HG02642 (cell line): ENCODE measurements around the gene SDK1.

Experiments used
- ATAC-seq: cut with Tn5 transposase; IDR thresholded peaks from one replicate; pipeline ENCODE4 v1.9.1; 2021; ENCODE audit warnings: mild to moderate bottlenecking; ENCODE audit not compliant: unreplicated experiment, poor library complexity

The SDK1 gene

DNA sequence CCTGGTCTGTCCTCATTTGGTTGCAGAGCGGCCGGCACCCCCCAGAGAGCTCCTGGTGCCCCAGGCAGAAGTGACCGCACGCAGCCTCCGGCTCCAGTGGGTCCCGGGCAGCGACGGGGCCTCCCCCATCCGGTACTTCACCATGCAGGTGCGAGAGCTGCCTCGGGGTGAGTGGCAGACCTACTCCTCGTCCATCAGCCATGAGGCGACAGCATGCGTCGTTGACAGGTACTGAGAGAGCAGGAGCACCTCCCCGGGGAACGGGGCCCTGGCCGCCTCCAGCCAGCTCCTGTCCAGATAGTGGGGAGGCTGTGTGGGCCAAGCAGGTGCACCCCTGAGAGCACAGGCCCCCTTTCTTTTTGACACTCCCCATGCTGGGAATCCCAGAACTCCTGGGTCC lies 848.2 kb downstream of the SDK1 start:
- no peak for ATAC-seq

DNA sequence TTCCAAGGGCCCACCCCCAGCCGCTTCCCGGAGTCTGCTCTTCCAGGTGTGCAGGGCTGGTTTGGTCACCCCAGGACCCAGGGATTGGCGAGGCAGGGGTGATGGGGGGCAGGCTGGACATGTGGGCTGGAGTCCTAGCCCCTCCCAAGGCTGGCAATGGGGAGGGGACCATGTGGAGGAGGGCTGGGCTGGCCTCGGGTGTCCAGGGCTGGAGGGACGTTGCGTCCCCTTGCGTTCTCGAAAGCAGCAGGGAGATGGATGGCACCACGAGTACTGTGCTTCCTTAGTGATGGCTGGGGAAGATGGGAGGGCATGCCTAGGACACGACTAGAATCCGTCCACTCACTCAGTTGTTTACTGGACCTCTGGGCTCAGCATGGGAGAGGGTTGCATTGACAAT lies 848.6 kb downstream of the SDK1 start:
- ATAC-seq, result no peak

DNA sequence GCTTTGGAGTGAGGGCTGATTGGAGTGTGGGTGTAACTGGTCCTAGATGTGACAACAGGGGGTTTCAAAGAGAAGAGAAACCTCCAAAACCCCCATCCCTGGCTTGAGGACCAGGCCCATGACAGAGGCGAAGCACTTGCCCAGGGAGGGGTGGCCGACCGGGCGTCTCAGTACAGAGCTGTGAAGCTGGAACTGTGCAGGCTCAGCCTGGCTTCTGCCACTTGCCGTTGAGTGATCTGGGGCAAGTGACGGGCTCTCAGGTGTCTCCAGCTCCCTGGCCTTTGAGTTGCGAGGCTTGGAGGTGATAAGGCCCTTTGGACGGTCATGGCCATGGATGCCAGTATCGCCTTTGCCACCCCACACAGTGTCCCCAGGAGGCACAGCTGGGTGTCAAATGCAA lies 849.7 kb downstream of the SDK1 start:
- ATAC-seq, result no peak

DNA sequence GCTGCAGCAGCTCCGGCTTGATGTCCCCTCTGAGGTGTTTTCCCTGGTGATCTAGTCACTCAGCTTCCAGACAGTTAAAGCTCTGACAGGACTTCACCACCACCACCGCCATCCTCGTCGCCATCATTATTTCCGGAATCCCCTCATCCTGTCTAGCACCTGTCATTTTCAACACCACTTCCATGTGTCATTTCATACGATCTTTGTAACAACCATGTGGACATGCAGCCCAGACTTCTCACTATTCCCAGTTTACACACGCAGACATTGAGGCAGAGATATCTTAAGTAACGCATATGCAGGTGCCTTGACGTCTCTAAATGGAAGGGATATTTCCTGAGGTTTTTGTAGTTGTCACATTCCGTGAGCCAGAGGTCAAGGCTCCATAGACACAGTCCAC lies 850.5 kb downstream of the SDK1 start:
- ATAC-seq, result no peak

DNA sequence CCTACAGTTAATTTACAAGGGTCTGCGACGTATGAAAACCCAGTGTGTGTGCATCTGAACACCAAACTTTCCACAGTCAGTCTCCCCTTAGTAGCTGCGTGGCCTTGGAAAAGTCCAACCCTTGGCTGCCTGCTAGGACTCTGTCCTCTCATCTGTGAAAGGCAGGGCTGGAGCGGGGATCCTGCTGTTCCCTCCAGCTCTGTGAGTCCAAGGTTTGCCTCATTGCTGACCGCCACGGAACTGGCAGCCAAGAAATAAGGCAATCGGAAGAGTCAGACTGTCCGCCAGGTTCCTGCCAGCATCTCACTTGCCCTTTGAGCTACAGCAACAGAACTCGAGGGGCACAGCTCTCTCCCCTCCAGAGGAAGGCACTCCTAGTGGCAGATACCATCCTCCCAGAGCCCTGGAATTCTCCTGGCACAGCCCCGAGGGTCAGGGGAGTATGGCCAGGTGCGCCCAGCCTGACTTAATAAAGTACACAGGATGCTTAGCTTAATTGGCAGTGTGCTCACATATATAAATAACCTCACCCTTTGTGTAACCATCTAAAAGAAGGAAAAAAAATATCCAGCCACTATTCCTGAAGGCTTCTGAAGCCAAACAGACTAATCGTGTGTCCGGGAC lies 851.0 kb downstream of the SDK1 start:
- ATAC-seq, result no peak

DNA sequence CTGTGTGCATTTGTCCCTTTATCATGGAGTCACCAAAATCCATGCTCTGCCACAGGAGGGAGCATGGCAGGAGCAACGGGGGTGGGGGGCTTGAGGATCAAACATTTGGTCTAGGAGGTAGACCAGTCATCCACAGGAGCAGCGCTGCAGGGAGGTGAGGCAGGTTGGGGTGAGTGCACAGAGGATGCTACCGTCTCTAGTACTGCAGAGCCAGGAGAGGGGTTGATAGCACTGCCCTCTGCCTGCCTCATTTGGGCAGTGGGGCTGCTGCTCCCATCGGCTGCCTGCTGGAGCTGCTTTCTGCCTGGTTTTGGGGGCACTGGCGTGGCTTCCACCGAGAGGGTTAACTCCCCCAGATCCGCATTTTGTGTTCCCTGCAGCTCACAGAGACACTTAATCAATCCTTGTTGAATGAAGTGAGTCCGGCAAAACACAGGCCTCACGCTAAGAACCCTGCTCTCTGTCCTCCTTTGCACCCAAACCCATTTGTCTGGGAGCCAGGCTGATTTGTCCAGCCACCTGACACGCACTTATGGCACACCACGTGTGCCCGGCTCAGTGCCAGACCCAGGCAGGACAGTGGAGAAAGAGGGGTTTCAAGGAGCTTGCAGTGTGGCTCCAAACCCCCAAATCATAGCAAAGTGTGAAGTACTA lies 854.0 kb downstream of the SDK1 start:
- no peak for ATAC-seq

DNA sequence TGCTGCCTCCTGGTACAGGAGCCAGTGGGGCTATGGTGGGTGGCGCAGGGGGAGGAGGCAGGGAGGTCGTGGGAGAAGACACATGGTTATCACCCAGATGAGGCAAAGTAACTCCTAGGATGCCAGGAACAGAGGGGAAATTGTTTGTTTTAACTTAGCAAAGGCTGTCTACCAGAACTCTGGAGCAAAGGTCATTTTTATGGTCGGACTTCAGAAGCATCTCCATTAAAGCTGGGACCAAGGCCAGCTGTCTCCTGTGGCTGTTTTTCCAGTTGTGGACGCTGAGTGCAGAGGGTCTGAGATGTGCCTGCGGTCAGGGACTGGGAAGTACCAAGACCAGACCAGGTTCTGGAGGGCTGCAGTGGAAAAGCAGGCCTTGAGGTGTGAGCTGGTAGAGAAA lies 855.1 kb downstream of the SDK1 start:
- ATAC-seq, result no peak

DNA sequence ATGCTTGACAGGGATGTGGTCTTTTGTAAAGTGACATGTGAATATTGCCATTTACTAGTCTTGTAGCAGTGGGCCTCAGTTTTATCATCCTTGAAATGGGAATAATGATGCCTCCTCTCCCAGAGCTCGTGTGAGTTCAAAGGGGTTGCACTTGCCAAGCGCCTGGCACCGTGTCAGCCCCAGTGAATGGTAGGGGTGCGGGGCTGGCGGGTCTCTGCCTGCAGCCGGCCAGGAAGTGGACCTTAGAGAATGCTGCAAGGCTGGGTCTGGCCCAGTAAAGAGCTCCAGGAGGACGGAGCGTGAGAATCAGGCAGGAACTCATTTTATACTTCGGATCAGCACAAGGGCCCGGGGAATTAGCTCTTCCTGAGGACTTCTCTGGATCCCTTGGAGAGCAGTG lies 856.6 kb downstream of the SDK1 start:
- no peak for ATAC-seq

DNA sequence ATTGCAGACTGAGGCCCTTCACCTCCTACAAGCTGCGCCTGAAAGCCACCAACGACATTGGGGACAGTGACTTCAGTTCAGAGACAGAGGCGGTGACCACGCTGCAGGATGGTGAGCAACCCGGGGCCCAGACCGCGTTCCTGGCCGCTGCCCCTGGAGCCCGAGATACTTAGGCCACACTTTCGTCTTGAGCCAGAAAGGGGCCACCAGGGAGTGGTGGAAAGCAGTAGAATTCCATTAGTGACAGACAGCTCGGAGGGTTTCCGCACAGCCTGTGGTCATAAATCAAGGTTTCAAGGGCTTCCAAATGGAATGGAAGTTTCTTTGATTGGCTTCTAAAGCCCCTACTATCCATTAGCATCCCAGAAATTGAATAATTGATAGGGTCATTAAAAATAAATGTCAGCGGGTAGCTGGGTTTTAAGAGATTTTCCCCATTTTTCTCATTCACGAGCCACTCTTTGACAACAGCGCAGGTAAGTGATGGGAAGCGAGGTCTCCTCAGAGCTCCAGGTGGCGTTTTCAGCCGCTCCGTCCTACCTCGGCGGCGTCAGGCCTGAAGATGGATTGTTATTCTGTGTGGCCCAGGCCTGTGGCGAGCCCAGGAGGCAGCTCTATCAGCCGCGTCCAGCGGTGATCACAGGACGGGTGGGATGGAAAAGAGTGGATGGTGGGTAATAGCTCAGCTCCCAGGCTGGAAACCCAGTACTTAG lies 857.5 kb downstream of the SDK1 start:
- ATAC-seq, result no peak

DNA sequence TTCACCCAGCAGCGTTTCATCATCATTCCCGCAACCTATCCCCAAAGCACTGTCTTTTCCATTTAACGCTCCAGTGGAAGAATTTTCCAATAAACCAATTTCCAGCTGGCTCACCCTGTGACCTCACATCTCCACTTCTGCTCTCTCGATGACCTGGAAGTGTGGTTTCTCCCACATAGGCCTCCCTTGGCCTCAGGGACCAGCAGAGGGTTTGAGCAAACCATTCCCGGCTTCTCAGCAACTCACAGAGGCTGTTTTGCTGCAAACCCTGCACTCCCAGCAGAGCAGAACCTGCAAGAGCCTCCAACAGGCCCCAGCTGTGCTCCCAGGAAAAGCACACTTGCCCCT lies 858.1 kb downstream of the SDK1 start:
- ATAC-seq, result no peak

DNA sequence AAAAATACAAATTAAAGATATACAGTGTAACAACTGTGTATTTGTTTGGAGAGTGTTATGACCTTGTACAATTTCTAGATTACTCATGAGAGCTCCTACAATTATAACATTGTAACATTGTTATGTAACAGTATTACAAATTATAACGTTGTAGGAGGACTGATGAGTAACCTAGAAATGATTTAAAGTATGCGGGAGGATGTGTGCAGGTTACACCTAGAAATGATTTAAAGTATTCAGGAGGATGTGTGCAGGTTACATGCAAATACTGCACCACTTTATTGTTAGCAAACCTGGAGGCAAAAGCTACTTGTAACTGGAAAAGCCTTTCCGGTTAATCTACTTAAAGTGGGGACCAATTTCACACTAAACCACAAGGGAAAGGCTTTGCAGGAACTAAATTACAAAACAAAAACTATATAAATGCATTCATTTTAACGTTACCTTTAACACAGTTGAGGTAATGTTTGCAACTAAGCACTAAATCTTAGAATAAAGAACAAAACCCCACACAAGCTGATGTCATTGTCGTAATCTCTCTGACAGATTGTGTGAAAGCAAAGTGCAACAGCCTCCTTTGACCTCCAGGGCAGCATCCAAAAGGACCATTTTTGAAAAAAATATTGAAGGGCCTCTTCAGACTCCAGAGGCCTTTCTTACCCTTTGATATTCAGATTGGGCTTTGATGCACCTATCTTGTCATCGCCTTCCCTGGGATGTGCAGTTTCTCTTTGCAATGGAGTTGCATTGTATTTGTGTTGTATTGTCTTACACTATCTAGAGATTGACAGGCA lies 858.9 kb downstream of the SDK1 start:
- no peak for ATAC-seq

DNA sequence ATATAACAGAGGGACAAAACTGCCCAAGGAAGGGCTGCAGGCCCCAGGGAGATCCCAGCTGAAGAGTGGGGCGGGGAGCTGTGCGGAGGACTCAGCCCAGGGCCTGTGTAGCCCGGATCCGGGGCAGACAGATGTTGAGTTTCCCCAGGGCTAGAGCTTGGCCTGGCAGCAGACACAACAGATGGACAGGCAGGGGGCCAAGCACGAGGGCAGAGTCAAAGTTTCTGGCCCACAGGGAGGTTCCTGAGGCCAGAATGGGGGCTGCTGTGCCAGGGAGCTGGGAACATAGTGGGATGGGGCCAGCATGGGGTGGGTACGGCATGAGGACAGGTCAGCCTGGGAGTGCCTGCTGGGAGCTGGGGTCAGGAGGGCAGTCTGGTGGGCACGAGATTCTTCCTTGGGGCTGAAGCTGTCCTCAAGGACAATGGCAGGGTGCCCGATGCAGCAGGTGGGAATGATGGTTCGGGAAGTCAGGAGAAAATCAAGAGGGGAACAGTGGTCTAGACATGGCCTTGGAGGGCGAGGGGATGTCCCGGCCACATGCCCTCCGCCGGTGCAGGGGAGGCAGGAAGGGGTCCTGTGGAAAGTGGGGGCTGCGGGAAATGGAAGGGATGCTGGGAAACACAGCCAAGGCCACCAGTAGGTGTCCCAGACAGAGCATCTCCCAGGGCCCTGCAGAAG lies 862.0 kb downstream of the SDK1 start:
- no peak for ATAC-seq

DNA sequence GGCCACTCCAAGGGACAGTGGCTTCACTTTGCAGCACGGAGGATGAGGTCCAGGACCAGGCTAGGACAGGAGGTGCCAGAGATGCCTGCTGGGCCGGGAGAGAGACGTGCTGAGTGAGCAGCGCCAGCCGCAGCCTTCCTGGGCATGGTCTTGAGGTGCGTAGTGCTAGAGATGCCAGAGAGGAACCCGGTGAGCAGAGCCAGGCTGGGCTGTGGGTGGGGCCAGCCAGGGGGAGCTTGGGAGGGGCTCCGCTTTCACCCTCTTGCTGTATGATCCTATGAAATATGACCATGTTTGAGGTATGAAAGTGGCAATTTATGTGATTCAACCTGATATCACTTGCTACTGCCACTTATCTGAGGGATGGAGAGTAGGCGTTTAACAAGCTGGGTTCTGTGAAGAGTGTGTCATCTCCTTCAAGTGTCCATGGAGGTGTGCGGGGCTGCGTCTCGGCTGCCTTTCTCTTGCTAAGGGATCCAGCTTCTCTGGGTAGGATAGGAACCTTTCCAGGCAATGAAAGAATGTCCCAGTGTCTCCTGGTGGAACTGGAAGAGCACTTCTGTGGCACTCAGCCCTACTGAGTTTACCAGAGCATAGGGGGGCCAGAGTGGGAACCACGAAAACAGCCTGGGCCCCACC lies 862.6 kb downstream of the SDK1 start:
- no peak for ATAC-seq

DNA sequence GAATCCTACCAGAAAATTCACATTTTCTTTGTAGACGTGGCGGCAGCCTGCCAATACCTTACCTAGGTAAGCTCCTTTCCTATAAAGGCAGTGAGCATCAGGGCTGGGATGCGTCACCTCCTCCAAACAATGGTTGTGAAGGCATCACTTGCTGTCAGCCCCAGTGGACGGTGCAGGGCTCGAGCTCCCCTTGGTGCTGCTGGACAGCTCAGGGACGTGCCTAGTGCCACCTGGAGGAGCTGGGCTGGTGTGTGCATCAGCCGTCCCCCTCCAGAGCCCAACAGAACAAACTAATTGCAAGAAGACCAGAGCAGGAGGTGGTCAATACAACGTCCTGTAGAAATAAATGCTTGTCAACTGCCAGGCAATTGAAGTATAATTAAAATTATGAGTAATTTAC lies 863.5 kb downstream of the SDK1 start:
- no peak for ATAC-seq

DNA sequence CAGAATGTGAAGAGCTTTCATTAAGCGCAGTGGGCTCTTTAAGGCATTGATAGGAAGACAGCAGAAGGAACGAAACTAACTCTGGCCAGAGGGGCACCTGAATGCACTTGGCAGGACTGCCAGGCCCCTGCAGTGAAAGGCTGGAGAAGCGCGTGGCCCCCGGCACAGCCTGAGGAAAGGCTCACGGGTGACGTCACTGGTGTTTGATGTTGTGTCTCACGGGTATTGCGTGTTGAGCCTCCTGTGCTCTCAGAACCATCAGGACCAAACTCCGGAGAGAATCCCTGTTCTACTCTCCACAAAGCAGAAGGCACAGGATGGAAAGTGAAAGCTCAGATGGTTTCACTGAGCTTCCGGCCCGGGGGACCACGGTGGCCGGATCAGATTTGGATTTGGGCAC lies 865.3 kb downstream of the SDK1 start:
- ATAC-seq, result no peak

DNA sequence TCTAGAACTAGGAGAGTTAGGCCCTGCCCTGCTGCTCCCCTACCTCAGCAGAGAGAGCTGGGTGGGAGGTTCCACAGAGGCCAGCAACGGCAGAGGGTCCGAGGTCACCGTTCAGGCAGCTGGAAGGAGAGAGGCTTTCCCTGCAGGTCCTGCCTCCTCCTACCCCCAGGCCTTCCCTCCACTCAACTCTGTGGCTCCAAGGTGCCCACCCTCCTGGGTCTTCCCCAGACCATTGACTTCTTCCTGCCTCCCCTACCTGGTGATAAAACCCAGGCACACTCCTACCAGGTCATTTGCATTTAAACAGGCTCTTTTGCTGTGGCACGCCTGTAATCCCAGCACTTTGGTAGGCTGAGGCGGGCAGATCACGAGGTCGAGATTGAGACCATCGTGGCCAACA lies 865.8 kb downstream of the SDK1 start:
- no peak for ATAC-seq

DNA sequence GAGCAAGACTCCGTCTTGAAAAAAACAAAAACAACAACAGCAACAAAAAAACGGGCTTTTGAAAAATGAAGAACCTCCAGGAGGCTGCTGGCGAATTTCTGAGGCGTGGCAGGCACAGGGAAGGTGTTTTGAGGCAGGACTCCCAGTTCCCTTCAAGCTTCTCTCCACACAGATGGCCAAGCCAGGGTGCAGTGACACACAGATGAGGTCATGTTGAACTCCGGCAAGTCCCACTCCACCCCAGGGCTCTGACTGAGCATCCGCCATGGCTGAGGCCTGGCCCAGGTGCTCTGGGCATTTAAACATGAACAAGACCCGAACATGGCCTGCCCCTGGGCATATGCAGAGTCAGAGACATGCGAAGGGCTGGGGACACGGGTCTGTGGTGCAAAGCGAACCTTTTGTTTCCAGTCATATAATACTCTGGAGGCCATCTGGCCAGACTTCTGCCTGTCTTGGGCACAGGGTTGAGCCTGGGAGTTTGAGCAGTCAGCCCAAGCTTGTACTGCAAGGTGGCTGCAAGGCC lies 866.4 kb downstream of the SDK1 start:
- ATAC-seq, result no peak

DNA sequence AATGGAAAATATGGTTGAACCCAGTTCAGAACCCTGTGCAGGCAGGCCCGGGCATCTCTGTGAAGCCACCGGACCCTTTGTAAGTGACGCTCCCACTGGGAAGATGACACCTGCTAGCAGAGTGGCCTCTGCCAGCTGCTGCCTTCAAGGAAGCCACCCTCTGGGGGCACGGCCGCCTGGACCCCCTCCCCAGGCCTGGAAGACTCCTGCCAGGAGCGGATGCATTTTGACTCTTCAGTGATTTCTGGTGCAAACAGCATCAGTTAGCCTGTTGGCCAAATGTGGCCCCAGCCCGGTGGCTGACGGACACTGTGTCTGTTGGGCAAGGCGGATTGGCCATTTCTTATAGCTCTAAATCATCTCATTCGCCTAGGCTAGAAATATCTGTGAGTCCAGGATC lies 867.0 kb downstream of the SDK1 start:
- no peak for ATAC-seq

DNA sequence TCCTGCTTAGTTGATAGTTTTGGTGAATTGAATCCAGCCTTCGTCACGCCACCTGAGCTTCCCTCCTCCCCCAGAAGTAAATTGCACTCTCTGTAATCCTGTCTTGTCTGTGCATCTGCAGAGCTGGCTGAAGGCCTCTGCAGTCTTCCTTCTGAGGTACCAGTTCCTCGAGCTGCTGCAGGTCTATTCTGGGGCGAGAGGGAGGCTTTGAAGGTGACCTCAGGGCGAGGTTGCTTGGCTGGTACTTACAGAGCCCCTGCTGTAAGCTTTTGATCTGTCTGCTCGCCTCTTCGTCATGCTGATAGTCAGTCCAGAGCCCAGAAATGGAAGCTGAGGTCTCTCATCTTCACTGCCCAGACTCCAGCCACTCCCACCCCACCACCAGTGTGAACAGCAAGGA lies 867.5 kb downstream of the SDK1 start:
- ATAC-seq, result no peak

DNA sequence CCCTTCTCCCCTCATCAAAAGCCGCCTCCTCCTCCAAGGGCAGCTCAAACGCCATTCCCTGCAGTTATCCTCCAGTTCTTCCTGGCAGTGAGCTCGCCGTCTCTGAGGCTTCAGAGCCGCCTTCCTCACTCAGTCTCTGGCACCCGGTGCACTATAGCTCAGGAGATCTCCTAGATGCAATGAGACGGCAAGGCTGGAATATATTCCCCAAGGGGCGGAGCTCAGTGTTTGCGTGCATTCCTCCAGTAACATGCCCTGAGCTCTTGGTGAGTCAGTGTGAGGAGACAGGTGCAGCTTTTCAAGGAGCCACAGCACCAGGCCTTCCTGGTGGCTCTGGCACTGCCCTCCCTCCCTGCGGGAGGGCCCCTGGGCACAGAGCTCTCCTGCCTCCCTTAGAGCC lies 868.4 kb downstream of the SDK1 start:
- no peak for ATAC-seq
